Endothelial cell of umbilical vein (primary cell): ENCODE measurements around the gene CAPRIN2. TPM values are rescaled to one million over a fixed set of nuclear protein-coding genes. Genes with fewer than 3 reads are reported as not detected.

Experiments
- BruUV-seq: library from RNA; stranded (reverse); fragments of 400-500 nt; replicated peaks from 2 replicates; lab custom pipeline; 2021; lab: Mats Ljungman, UMichigan
- CTCF ChIA-PET: fragments of 300-600, 350-600 bp; sonication (Branson Sonifier 250); formaldehyde crosslinking; loops from one replicate; lab custom pipeline; 2021; ENCODE audit warnings: antibody characterized with exemption, inconsistent platforms; lab: Charles Lee
- POLR2A ChIA-PET: fragments of 300-600, 350-600 bp; sonication (Branson Sonifier 250); formaldehyde crosslinking; loops from one replicate; lab custom pipeline; 2021; ENCODE audit warnings: antibody characterized with exemption, inconsistent platforms; lab: Charles Lee
- DNase-seq: peaks from one replicate; pipeline ENCODE4 v3.0.0-alpha.2; 2011; ENCODE audit warnings: low read depth, low spot score
- FAIRE-seq: peaks from 2 replicates; lab custom pipeline; 2011; peaks lifted over from hg19 to GRCh38; lab: Jason Lieb, UNC
- H2AFZ ChIP-seq: 2 replicates; pipeline ENCODE4 v1.6.0; 2012; ENCODE audit warnings: low read depth, low read length, control low read depth, inconsistent platforms
- H3K27ac ChIP-seq: 2 replicates; pipeline ENCODE4 v1.5.1; 2011; ENCODE audit warnings: low read depth, mild to moderate bottlenecking, control low read depth, low read length, moderate library complexity; ENCODE audit not compliant: insufficient read depth
- H3K27me3 ChIP-seq, 2 experiments: 2 replicates each; pipeline versions ENCODE4 v1.6.0 to v1.6.1; 2011; ENCODE audit warnings: low read length in 2 of 2, mixed read lengths in 1 of 2; ENCODE audit not compliant: control insufficient read depth in 2 of 2, insufficient read depth in 2 of 2
- H3K36me3 ChIP-seq, 2 experiments: 2 replicates in 1 of 2; 3 replicates in 1 of 2; pipeline ENCODE4 v1.5.1; 2011; ENCODE audit warnings: low read length in 2 of 2, mild to moderate bottlenecking in 1 of 2, moderate library complexity in 1 of 2; ENCODE audit not compliant: control insufficient read depth in 2 of 2, insufficient read depth in 2 of 2; ENCODE audit errors: extremely low read depth in 1 of 2
- H3K4me1 ChIP-seq: 3 replicates; pipeline ENCODE4 v1.5.1; 2011; ENCODE audit warnings: mild to moderate bottlenecking, low read length; ENCODE audit not compliant: control insufficient read depth, insufficient read depth; ENCODE audit errors: extremely low read depth
- H3K4me2 ChIP-seq: 2 replicates; pipeline ENCODE4 v1.6.1; 2011; ENCODE audit warnings: low read length, control low read depth, mixed read lengths; ENCODE audit not compliant: insufficient read depth
- H3K4me3 ChIP-seq, 3 experiments: fragments of 200-600 bp in 1 of 3; sonication (generic), shearing (Covaris generic) in 1 of 3; replicated peaks in 1 of 3; 2 replicates each; pipeline ENCODE4 v1.5.1; 2011 to 2016; ENCODE audit warnings: control low read depth in 3 of 3, low read length in 3 of 3, mild to moderate bottlenecking in 2 of 3, inconsistent platforms in 1 of 3, low read depth in 1 of 3, moderate library complexity in 1 of 3; ENCODE audit not compliant: insufficient read depth in 1 of 3
- H3K79me2 ChIP-seq: 2 replicates; pipeline ENCODE4 v1.6.0; 2012; ENCODE audit warnings: low read length, inconsistent platforms; ENCODE audit not compliant: control insufficient read depth, insufficient read depth
- H3K9ac ChIP-seq: replicated peaks from 2 replicates; pipeline ENCODE3; 2011; ENCODE audit warnings: low read length, control low read depth; ENCODE audit not compliant: insufficient read depth; ENCODE audit errors: extremely low read depth
- H3K9me1 ChIP-seq: replicated peaks from 3 replicates; pipeline ENCODE4 v1.6.0; 2011; ENCODE audit warnings: mild to moderate bottlenecking, low read length; ENCODE audit not compliant: control insufficient read depth, insufficient read depth; ENCODE audit errors: extremely low read depth
- H3K9me3 ChIP-seq: replicated peaks from 2 replicates; pipeline ENCODE4 v1.5.1; 2012; ENCODE audit warnings: low read length, inconsistent platforms; ENCODE audit not compliant: control insufficient read depth, insufficient read depth
- H4K20me1 ChIP-seq: replicated peaks from 2 replicates; pipeline ENCODE3; 2011; ENCODE audit warnings: mild to moderate bottlenecking, low read length; ENCODE audit not compliant: control insufficient read depth, insufficient read depth; ENCODE audit errors: extremely low read depth
- CTCF ChIP-seq, 2 donors: IDR thresholded peaks; 1 replicate in 1 of 2; 2 replicates in 1 of 2; pipeline ENCODE4 v1.5.1; 2011; ENCODE audit warnings: low read length in 2 of 2, mild to moderate bottlenecking in 2 of 2, moderate library complexity in 2 of 2, control low read depth in 1 of 2, inconsistent platforms in 1 of 2, low read depth in 1 of 2; ENCODE audit not compliant: insufficient read depth in 1 of 2; ENCODE audit errors: extremely low read depth in 1 of 2
- FOS ChIP-seq: IDR thresholded peaks from 2 replicates; pipeline ENCODE4 v1.6.1; 2011; ENCODE audit warnings: mild to moderate bottlenecking, low read length, moderate library complexity, borderline replicate concordance; ENCODE audit not compliant: insufficient read depth
- GATA2 ChIP-seq: IDR thresholded peaks from 2 replicates; pipeline ENCODE4 v1.7.0; 2011; ENCODE audit warnings: low read depth, mild to moderate bottlenecking, moderate library complexity, mixed read lengths, low read length; ENCODE audit not compliant: insufficient read length, insufficient read depth
- JUN ChIP-seq: IDR thresholded peaks from 2 replicates; pipeline ENCODE4 v1.6.1; 2011; ENCODE audit warnings: borderline replicate concordance, low read depth; ENCODE audit not compliant: insufficient read length, insufficient read depth
- MAX ChIP-seq: IDR thresholded peaks from 2 replicates; pipeline ENCODE4 v1.6.1; 2011; ENCODE audit not compliant: insufficient read depth, insufficient read length
- MYC ChIP-seq: IDR thresholded peaks from one replicate; pipeline ENCODE4 v1.6.1; 2011; ENCODE audit warnings: mild to moderate bottlenecking, low read depth, low read length
- POLR2A ChIP-seq: IDR thresholded peaks from 2 replicates; pipeline ENCODE4 v1.6.1; 2012; ENCODE audit warnings: low read depth, mild to moderate bottlenecking, control low read depth, low read length
- POLR2AphosphoS5 ChIP-seq: IDR thresholded peaks from 2 replicates; pipeline ENCODE4 v1.6.1; 2012; ENCODE audit warnings: low read depth, mild to moderate bottlenecking, control low read depth, low read length, moderate library complexity; ENCODE audit not compliant: insufficient read depth
- dilution Hi-C: fragments of 300-500 bp; cut with MboI; formaldehyde crosslinking; loops from one replicate; pipeline ENCODE4 v1.15.0; 2019; ENCODE audit warnings: low sequenced_read_pairs; ENCODE audit not compliant: extremely low pct_ligation_motif_present
- intact Hi-C: fragments of 100-400 bp; cut with micrococcal nuclease; formaldehyde crosslinking; loops from one replicate; pipeline ENCODE4 v1.10.0; 2022
- polyA plus RNA-seq, 4 experiments: library from polyadenylated mRNA; depleted of rRNA in 3 of 4; stranded (reverse) in 3 of 4; unstranded in 1 of 4; fragments of >200 nt; gene quantifications; 2 replicates each; pipeline versions ENCODE4 v1.2.1 to v1.2.3, GENCODE V29; 2011 to 2012; ENCODE audit warnings: missing spikeins in 1 of 4
- total RNA-seq: library from RNA; stranded (reverse); gene quantifications from 2 replicates; pipeline ENCODE4 v1.2.3, GENCODE V29; 2021

Gene CAPRIN2
- total and polyA plus RNA-seq, 2 donors (not counting 3 experiments of a cell fraction or from before 2014, with no cell fraction given) = 13.5 to 25.0 TPM

DNA sequence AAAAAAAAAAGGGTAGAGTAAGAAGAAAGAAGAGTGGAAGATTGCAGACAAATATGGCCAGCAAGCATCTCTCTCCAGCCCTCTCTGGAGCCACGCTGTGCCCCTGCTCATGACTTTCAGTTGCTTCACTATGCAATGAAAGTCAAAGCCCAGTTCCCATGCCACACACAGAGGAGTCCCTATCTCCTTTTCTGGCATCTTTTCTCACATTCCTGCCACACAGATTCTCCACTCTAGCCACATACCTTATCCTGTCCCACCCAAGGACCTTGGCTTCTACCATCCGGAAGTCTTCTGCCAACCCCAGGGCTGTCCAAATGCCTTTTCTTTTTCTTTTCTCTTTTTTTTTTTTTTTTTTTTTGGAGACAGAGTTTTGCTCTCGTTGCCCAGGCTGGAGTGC is 39.3 kb upstream of the CAPRIN2 start:
- Histone ChIP-seq H2AFZ (no peak overlapping the region), H3K36me3 (no peaks in the 10 kb centered on the region), H3K9ac (no peak overlapping the region), H3K27ac (peak overlapping the region; percentile 97), H3K9me3 (no peaks in the 10 kb centered on the region), H3K9me1 (no peaks in the 10 kb centered on the region), H3K27me3 (no peaks in the 10 kb centered on the region), H3K4me1 (peaks cover 39% of the 10 kb centered on the region), H3K4me3 (no peak overlapping the region), H3K79me2 (peaks cover 2% of the 10 kb centered on the region), H4K20me1 (no peaks in the 10 kb centered on the region), H3K4me2 (no peak overlapping the region)
- DNase-seq = no peak
- no peak for FAIRE-seq
- BruUV-seq = no TSS peak
- dilution Hi-C loops (no loop called here), intact Hi-C loops (loop anchor here (2.0 to 10.0 kb wide), 3 partner anchors 69 to 1559 kb away; no protein-coding TSS in a partner anchor)
- CTCF ChIA-PET = interaction anchor here (1.6 kb wide), 1 partner anchor 25 kb away, joined by 3 read pairs; no protein-coding TSS in a partner anchor
- POLR2A ChIA-PET = no interaction called here
- TF ChIP-seq MYC (no peak), JUN (no peak), POLR2AphosphoS5 (no peak), MAX (no peak), GATA2 (no peak), POLR2A (no peak), CTCF (IDR thresholded peaks at IDR 0.05; ENCODE audit: extremely low read depth in 1 of 2, insufficient read depth in 1 of 2, low read depth in 1 of 2, low read length in 2 of 2) (no peak), FOS (no peak)
